Urinary bladder (tissue), 4 donors: ENCODE measurements around the gene SMAD4. TPM values are rescaled to one million over a fixed set of nuclear protein-coding genes. Genes with fewer than 3 reads are reported as not detected.

ENCODE experiments used
- DNase-seq: peaks from one replicate; pipeline ENCODE4 v3.0.0-alpha.2; 2015; ENCODE audit errors: extremely low spot score
- H3K27ac ChIP-seq: one replicate; pipeline ENCODE4 v1.5.1; 2013; ENCODE audit warnings: low read depth, mild to moderate bottlenecking, moderate library complexity
- H3K36me3 ChIP-seq: one replicate; pipeline ENCODE4 v1.6.1; 2013; ENCODE audit warnings: mild to moderate bottlenecking, moderate library complexity; ENCODE audit not compliant: insufficient read depth
- H3K4me1 ChIP-seq: one replicate; pipeline ENCODE4 v1.6.1; 2013; ENCODE audit warnings: mild to moderate bottlenecking, moderate library complexity; ENCODE audit not compliant: insufficient read depth
- H3K4me3 ChIP-seq: one replicate; pipeline ENCODE4 v1.5.1; 2013; ENCODE audit warnings: low read depth, low read length
- WGBS: extraction: QIAGEN DNeasy Blood & Tissue Kit; methylation state at CpG from one replicate; pipeline ENCODE4 v1.1.7; 2013; 5-methylcytosine and 5-hydroxymethylcytosine counted together
- polyA plus RNA-seq: library from polyadenylated mRNA; stranded (reverse); fragments of 200-250 nt; gene quantifications from one replicate; pipeline ENCODE4 v1.2.3, GENCODE V29; 2013
- total RNA-seq: library from RNA; depleted of rRNA; stranded (reverse); fragments of >200 nt; gene quantifications from one replicate; pipeline ENCODE4 v1.2.3, GENCODE V29; 2014
- donor health status: healthy with polysubstance abuse.
- donor health status: healthy.

Gene SMAD4
- total and polyA plus RNA-seq, 2 donors = 58.1 to 108 TPM

DNA sequence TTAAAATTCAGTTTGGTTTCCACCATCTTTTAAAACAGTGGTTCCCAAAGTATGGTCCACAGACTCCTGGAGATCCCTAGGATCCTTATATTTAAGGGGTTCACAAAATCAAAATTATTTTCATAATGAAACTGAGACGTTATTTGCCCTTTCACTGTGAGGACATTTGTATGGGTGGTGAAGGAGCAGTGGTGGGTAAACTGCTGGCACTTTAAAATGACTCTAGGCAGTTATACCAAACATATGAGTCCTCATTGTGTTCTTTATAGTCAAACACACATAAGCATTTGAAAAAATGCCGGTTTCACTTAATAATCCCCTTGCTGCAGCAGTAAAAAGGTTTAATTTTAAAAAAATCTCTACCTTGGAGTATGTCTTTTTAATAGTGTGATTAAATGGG is 7.2 kb downstream of the SMAD4 start:
- Histone ChIP-seq H3K4me3 (no peak overlapping the region), H3K4me1 (peaks cover 8% of the 10 kb centered on the region), H3K27ac (no peak overlapping the region), H3K36me3 (peaks cover 2% of the 10 kb centered on the region)
- no peak for DNase-seq
- 46% methylated on average over 2 of the region's 2 CpGs for WGBS

- Histone ChIP-seq H3K4me1 (peaks cover 8% of the 10 kb centered on the region), H3K4me3 (no peak overlapping the region), H3K36me3 (peaks cover 2% of the 10 kb centered on the region), H3K27ac (no peak overlapping the region)
- DNase-seq = no peak
- 65% methylated on average over 6 of the region's 6 CpGs for WGBS
Observed at GRCh38 chr18:51038110-51038509, 8.1 kb downstream of the SMAD4 start.

DNA sequence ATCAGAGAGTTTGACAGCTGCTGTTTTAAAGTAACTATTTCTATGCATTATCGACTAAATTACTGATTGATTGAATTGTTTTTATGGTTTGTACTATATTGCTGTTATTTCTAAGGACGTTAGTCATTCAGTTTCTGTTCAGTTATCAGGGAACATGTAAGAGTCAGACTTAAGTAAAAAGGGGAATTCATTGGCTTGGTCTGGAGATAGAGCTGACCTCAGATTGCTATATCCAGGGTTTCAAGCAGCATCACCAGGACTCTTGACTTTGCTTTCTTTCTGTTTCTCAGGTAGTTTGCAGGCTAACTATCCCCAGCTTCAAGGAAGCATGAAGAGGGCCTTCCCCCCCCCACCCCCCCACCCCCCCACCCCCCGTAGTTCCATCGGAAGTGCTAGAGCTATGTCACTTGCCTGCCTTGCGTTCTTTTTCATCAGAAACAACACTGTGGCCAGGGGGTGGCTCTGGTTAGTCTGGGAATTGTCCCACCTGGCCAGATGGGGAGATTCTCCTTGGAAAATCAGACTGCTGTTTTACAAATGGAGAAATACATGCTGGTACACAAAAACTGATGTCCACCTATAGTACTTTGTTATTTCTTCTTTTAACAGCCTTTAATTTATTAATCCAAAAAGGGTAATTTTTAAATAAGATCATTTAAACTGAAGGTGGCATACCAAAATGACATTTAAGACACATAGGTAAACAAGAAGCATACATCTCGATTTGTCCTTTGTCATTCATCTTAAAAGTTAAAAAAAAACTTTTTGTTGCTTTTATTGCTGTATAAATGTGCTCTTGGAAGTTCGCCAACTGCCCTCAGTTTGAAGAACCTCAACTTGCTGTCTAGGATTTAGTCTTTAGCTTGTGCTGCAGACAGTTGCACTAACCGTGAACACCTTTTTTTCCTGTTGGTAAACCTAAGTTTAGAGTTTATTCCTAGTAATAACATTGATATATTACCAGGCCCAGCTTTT is 9.4 kb downstream of the SMAD4 start:
- no peak overlapping the region for H3K4me3 ChIP-seq
- WGBS = 41% methylated on average over 8 of the region's 8 CpGs
- peaks cover 8% of the 10 kb centered on the region for H3K4me1 ChIP-seq

DNA sequence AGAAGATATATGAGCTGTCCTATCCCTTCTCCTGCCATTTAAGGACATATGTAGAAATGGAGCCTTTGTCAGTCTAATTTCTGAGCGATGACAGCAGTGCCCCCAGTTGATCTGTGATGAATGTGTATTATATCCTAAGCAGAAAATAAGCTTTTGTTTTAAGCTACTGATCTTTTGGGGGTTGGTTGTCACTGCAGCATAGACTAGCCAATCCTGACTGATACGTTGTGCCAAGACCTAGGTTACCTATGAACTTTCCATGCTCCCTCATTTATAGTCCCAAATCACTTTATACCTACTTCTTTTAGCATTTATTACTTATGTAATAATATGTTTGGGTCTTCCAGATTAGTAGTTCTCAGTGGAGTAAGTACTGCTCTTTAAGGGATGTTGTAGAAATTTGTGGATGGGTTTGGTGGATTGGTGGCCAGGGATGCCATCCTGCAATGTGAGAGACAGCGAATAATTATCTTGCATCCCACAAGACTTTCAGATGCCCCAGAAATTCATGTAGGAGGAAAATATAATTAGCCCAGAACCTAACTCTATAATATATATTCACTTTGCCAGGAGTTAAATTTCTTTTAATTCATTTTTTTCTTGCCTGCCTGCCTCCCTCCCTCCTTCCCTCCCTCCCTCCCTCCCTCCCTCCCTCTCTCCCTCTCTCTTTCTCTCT is 11.8 kb downstream of the SMAD4 start:
- Histone ChIP-seq H3K4me1 (peaks cover 10% of the 10 kb centered on the region), H3K4me3 (no peak overlapping the region), H3K36me3 (no peaks in the 10 kb centered on the region), H3K27ac (no peak overlapping the region)
- 96% methylated on average over 3 of the region's 3 CpGs for WGBS
- DNase-seq = no peak

More for the DNA sequence above, 9.4 kb downstream of the SMAD4 start:
- DNase-seq = no peak
- peaks cover 2% of the 10 kb centered on the region for H3K36me3 ChIP-seq
- no peak overlapping the region for H3K27ac ChIP-seq

- H3K4me1 ChIP-seq = peaks cover 4% of the 10 kb centered on the region
- WGBS = 22% methylated on average over 2 of the region's 2 CpGs
- peak overlapping the region; percentile 2 for H3K27ac ChIP-seq
- H3K36me3 ChIP-seq = no peaks in the 10 kb centered on the region
- DNase-seq = no peak
- H3K4me3 ChIP-seq = no peak overlapping the region
Observed at GRCh38 chr18:51044928-51045585, 15.0 kb downstream of the SMAD4 start.

GRCh38 chr18:51048190-51048589 is 18.2 kb downstream of the SMAD4 start:
- Histone ChIP-seq H3K27ac (no peak overlapping the region), H3K36me3 (no peaks in the 10 kb centered on the region), H3K4me1 (peaks cover 2% of the 10 kb centered on the region), H3K4me3 (no peak overlapping the region)
- no peak for DNase-seq
- WGBS = 99% methylated on average over 1 of the region's 1 CpG

GRCh38 chr18:51049137-51049536 is 19.1 kb downstream of the SMAD4 start:
- no peak overlapping the region for H3K4me3 ChIP-seq
- 97% methylated on average over 2 of the region's 2 CpGs for WGBS
- no peaks in the 10 kb centered on the region for H3K36me3 ChIP-seq
- H3K27ac ChIP-seq = no peak overlapping the region
- peaks cover 2% of the 10 kb centered on the region for H3K4me1 ChIP-seq
- DNase-seq = no peak

DNA sequence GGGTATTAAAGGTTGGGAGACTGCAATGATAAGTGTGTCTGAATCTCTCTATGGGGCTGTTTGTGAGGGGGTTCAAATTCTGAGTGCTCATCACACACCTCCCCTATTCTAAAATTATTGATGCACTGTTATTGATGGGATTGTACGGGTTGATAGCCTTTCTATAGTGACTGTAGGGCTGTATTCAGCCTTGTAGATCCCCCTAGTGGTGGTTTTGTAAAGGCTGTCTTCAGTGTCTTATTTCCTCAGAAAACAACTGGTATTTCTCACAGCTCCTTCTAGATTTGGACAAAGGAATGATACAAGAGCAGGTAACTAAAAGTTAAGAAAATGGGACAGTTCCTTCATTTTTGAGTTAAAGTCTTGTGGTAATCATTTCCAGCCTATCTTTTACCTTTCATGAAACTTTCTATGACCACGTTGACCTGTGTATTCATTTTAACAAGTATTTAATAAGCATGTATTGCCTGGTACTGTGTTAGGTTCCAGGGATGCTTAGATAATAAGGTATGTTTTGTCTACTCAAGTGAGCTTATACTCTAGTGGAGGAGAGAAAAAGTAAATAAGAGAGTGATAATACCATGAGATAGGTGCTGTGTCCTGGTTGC is 21.2 kb downstream of the SMAD4 start:
- Histone ChIP-seq H3K4me1 (no peaks in the 10 kb centered on the region), H3K36me3 (no peaks in the 10 kb centered on the region), H3K27ac (no peak overlapping the region), H3K4me3 (no peak overlapping the region)
- 47% methylated on average over 2 of the region's 2 CpGs for WGBS
- DNase-seq = no peak

DNA sequence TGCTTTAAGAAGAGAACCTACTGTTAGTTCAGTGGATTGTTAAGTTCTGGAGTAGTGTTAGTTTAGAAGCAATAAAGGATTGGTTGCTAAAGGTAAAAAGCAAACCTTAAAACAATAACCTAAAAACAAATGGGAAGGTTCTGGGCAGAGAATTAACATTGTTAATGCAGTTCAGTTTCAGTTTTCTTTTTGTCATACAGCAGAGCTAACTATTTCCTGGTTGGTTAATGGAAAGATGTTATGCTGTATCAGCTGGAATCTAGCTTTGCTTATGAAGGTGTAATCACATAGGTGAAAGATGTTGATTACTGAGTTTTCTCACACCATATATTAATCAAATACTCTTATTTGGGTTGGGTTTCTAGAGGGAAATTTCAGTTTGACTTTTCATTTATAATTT is 23.8 kb downstream of the SMAD4 start:
- Histone ChIP-seq H3K27ac (no peak overlapping the region), H3K4me3 (no peak overlapping the region), H3K36me3 (peaks cover 1% of the 10 kb centered on the region), H3K4me1 (no peaks in the 10 kb centered on the region)
- DNase-seq = no peak

DNA sequence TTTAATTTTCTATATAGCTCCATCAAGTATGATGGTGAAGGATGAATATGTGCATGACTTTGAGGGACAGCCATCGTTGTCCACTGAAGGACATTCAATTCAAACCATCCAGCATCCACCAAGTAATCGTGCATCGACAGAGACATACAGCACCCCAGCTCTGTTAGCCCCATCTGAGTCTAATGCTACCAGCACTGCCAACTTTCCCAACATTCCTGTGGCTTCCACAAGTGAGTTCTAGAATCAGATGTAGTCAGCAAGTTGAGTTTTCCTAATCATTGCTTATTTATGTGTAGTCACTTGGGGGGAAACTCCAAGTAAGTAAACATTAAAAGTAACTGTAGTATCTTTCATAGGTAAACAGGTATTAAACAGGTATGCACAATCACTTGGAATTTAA is 24.8 kb downstream of the SMAD4 start:
- 93% methylated on average over 3 of the region's 3 CpGs for WGBS
- H3K4me3 ChIP-seq = no peak overlapping the region
- no peaks in the 10 kb centered on the region for H3K4me1 ChIP-seq
- H3K36me3 ChIP-seq = peaks cover 3% of the 10 kb centered on the region
- DNase-seq = no peak
- no peak overlapping the region for H3K27ac ChIP-seq

DNA sequence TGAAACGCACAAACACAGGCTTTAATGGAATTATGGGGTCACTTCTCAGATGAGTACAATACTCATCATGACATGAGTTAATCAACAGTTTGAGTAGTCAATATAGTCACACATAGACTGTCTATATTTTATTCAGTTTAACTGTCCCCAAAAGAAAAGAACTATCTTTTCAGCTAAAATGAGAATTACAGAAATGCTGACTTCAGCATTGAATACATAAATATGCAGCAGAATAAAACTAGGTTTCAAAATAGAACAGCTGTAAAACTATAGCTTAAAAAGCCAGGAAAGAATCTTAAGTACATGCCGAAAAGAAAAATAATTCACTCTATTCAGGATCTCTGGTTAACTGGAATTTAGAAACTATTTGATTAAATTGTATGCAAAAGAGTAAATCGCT is 30.0 kb downstream of the SMAD4 start:
- H3K4me3 ChIP-seq = no peak overlapping the region
- WGBS = 90% methylated on average over 3 of the region's 3 CpGs
- H3K4me1 ChIP-seq = no peaks in the 10 kb centered on the region
- DNase-seq = no peak
- H3K36me3 ChIP-seq = peaks cover 3% of the 10 kb centered on the region
- H3K27ac ChIP-seq = no peak overlapping the region

DNA sequence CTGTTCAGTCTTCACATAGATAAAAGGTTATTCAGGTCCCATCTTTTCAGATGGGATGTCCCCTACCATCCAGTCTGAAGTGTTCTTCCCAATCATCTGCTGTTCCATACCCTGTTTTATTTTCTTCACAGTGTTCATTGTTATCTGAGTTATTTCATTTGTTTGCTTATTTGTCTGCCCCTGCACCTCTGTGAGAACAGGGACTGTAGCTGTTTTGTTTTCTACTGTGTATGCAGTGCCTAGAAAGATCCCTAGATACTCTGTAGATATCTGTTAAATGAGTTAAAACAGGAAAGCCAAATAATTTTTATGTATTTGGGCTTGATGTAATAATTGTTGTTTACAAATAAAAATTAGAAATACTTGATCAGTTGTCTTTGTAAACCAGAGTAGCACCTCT is 34.2 kb downstream of the SMAD4 start:
- DNase-seq = no peak
- Histone ChIP-seq H3K4me1 (no peaks in the 10 kb centered on the region), H3K36me3 (peaks cover 2% of the 10 kb centered on the region), H3K27ac (no peak overlapping the region), H3K4me3 (no peak overlapping the region)

- no peak for DNase-seq
- Histone ChIP-seq H3K36me3 (peaks cover 2% of the 10 kb centered on the region), H3K4me1 (no peaks in the 10 kb centered on the region), H3K27ac (no peak overlapping the region), H3K4me3 (no peak overlapping the region)
- 70% methylated on average over 4 of the region's 4 CpGs for WGBS
Observed at GRCh38 chr18:51066273-51066672, 36.3 kb downstream of the SMAD4 start.
